ENCODE data around the gene GUK1.

The GUK1 gene

GRCh38 chr1:228118040-228118439 is 22.0 kb upstream of the GUK1 start:
- H3K79me2 ChIP-seq (ENCODE audit: insufficient read depth, low read depth), result no peaks in the 10 kb centered on the region

GRCh38 chr1:228120351-228120750 is 19.7 kb upstream of the GUK1 start:
- Histone ChIP-seq H3K9ac (no peak overlapping the region), H3K4me3 (IDR thresholded peaks at IDR 0.05; ENCODE audit: insufficient read depth, low read depth, low read length) (no peak overlapping the region), H2AFZ (ENCODE audit: low read depth) (no peak overlapping the region), H3K4me2 (no peak overlapping the region), H4K20me1 (ENCODE audit: insufficient read depth) (no peaks in the 10 kb centered on the region), H3K4me1 (ENCODE audit: low read depth, poor library complexity, severe bottlenecking) (no peaks in the 10 kb centered on the region), H3K27ac (no peak overlapping the region), H3K27me3 (ENCODE audit: insufficient read depth, low read depth) (no peaks in the 10 kb centered on the region), H3K79me2 (ENCODE audit: insufficient read depth, low read depth) (no peaks in the 10 kb centered on the region), H3K36me3 (ENCODE audit: insufficient read depth) (no peaks in the 10 kb centered on the region)
- no peak for TF ChIP-seq CTCF (conservative IDR thresholded peaks at IDR 0.05; ENCODE audit: low read depth, low read length)

More at GRCh38 chr1:228118040-228118439, 22.0 kb upstream of the GUK1 start:
- peaks cover 2% of the 10 kb centered on the region for H3K4me1 ChIP-seq (ENCODE audit: low read depth, poor library complexity, severe bottlenecking)
- TF ChIP-seq CTCF (conservative IDR thresholded peaks at IDR 0.05; ENCODE audit: low read depth, low read length), result no peak
- no peaks in the 10 kb centered on the region for H4K20me1 ChIP-seq (ENCODE audit: insufficient read depth)
- no peaks in the 10 kb centered on the region for H3K27me3 ChIP-seq (ENCODE audit: insufficient read depth, low read depth)
- H3K36me3 ChIP-seq (ENCODE audit: insufficient read depth), result no peaks in the 10 kb centered on the region
- H3K27ac ChIP-seq, result no peak overlapping the region
- no peak overlapping the region for H3K9ac ChIP-seq
- H2AFZ ChIP-seq (ENCODE audit: low read depth), result no peak overlapping the region
- no peak overlapping the region for H3K4me3 ChIP-seq (IDR thresholded peaks at IDR 0.05; ENCODE audit: insufficient read depth, low read depth, low read length)
- H3K4me2 ChIP-seq, result no peak overlapping the region

- H3K79me2 ChIP-seq (ENCODE audit: insufficient read depth, low read depth), result no peaks in the 10 kb centered on the region
- H2AFZ ChIP-seq (ENCODE audit: low read depth), result no peak overlapping the region
- TF ChIP-seq CTCF (conservative IDR thresholded peaks at IDR 0.05; ENCODE audit: low read depth, low read length), result no peak
- H4K20me1 ChIP-seq (ENCODE audit: insufficient read depth), result no peaks in the 10 kb centered on the region
- H3K27ac ChIP-seq, result no peak overlapping the region
- H3K27me3 ChIP-seq (ENCODE audit: insufficient read depth, low read depth), result no peaks in the 10 kb centered on the region
- no peak overlapping the region for H3K4me2 ChIP-seq
- no peaks in the 10 kb centered on the region for H3K4me1 ChIP-seq (ENCODE audit: low read depth, poor library complexity, severe bottlenecking)
- no peak overlapping the region for H3K9ac ChIP-seq
- no peaks in the 10 kb centered on the region for H3K36me3 ChIP-seq (ENCODE audit: insufficient read depth)
- no peak overlapping the region for H3K4me3 ChIP-seq (IDR thresholded peaks at IDR 0.05; ENCODE audit: insufficient read depth, low read depth, low read length)
Observed at GRCh38 chr1:228120857-228121489, 19.1 kb upstream of the GUK1 start.

GRCh38 chr1:228122921-228123441 is 17.1 kb upstream of the GUK1 start:
- H3K36me3 ChIP-seq (ENCODE audit: insufficient read depth), result no peaks in the 10 kb centered on the region
- H2AFZ ChIP-seq (ENCODE audit: low read depth), result no peak overlapping the region
- no peak for TF ChIP-seq CTCF (conservative IDR thresholded peaks at IDR 0.05; ENCODE audit: low read depth, low read length)
- no peaks in the 10 kb centered on the region for H3K4me1 ChIP-seq (ENCODE audit: low read depth, poor library complexity, severe bottlenecking)
- H3K4me2 ChIP-seq, result no peak overlapping the region
- no peak overlapping the region for H3K27ac ChIP-seq
- no peak overlapping the region for H3K4me3 ChIP-seq (IDR thresholded peaks at IDR 0.05; ENCODE audit: insufficient read depth, low read depth, low read length)
- H4K20me1 ChIP-seq (ENCODE audit: insufficient read depth), result no peaks in the 10 kb centered on the region
- no peaks in the 10 kb centered on the region for H3K79me2 ChIP-seq (ENCODE audit: insufficient read depth, low read depth)
- no peak overlapping the region for H3K9ac ChIP-seq
- H3K27me3 ChIP-seq (ENCODE audit: insufficient read depth, low read depth), result no peaks in the 10 kb centered on the region

Measured in KMS-11 (cell line).